SW480 (cell line): ENCODE measurements around the gene PRDM16.

Source experiments
- DNase-seq: peaks from one replicate; pipeline ENCODE4 v3.0.0-alpha.2; 2016; ENCODE audit warnings: low spot score

Gene PRDM16

DNA sequence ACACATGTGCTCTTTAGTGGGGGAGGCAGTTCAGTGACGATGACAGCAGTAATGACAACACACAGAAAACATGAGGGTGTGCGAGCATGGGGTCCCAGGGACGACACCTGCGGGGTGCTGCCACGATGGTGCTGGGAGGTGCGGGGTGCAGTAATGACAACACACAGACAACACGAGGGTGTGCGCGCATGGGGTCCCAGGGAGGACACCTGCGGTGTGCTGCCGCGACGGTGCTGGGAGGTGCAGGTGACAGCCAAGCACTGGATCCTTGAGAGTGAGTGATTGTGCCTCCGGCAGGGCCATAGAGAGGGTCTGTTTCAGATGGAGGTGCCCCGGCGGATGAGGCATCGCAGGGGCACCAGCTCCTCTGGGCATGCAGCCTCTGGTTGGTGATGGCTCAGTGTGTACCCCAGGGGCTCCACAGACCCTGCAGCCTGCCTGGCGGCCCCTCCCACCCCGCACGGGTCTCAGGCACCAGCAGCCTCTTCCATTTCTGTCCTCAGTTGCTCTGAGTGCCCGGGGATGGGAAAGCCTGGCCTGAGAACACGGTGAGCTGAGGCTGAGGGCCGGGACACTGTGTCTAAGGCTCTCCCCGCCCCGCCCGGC lies 193.8 kb downstream of the PRDM16 start:
- DNase-seq, result no peak

GRCh38 chr1:3263790-3264189 lies 194.8 kb downstream of the PRDM16 start:
- DNase-seq, result no peak

DNA sequence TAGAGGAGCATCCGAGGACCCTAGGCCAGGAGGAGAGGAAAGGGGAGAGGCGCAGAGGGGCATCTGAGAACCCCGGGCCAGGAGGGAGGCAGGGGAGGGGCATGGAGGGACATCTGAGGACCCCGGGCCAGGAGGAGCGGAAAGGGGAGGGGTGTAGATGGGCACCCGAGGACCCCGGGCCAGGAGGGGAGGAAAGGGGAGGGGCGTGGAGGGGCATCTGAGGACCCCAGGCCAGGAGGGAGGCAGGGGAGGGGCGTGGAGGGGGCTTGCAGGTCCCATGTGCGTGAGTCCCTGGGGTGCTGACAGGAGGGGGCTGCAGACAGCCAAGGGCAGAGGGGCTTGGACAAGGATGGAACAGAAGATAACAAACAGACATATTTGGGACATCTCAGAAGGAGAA lies 195.5 kb downstream of the PRDM16 start:
- no peak for DNase-seq

- DNase-seq, result no peak
Observed at GRCh38 chr1:3265835-3266805, 197.1 kb downstream of the PRDM16 start.

DNA sequence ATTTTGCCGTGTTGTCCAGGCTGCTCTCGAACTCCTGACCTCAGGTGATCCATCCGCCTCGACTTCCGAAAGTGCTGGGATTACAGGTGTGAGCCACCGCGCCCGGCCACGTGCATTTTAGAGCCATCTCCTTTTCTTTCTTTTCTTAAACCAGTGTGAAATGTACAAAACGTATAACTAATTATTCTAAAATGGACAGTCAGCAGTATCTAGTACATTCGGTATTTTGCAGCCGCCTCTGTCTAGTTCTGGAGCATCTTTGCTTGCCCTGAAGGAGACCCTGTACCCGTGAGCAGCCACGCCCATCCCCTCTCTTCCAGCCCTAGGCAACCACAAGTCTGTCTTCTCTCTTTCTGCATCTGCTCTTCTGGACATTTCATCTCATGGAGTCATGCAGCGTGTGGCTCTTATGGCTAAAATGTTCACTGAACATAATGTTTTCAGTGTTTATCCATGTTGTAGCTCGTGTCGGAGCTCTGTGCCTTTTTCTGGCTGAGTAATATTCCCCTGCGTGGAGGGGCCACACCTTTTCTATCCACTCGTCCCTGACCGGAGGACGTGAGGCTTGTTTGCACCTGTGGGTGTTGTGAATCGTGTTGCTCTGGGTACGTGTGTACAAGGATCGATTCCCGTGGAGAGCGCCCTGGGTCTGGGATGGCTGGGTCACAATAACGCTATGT lies 198.0 kb downstream of the PRDM16 start:
- no peak for DNase-seq

DNA sequence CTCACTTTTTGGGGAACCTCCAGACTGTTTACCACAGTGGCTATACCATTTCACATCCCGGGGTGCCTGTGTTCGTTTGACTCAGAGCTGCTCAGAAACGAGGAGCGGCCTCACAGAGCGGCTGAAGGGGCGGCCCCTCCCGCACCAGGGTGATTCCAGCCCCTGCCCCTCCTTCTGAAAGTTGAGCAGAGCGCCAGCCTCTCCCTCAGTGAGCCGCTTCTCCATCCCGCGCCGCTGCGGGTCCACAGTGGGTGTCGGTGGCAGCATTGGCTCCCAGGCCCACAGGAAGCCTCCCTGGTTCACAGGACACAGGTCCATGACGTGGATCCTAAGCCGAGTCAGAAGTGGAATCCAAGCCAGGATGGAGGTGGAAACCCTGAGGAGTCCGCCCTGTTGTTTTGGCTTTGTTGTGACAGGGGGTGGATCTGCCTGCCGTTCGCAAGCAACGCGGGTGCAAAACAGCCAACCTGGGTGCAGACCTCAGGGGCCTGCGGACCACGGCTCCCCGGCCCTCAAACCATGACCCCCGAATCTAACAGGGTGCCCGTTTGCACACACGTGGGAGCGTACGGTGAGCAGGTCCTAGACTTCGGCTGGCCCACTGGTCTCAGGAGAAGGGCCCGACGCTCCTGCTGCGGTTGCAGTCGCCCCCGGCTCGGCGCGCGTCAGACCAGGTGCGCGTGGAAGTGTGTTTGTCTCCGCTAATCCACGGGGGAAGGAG lies 198.7 kb downstream of the PRDM16 start:
- no peak for DNase-seq

GRCh38 chr1:3268281-3268680 lies 199.3 kb downstream of the PRDM16 start:
- no peak for DNase-seq

DNA sequence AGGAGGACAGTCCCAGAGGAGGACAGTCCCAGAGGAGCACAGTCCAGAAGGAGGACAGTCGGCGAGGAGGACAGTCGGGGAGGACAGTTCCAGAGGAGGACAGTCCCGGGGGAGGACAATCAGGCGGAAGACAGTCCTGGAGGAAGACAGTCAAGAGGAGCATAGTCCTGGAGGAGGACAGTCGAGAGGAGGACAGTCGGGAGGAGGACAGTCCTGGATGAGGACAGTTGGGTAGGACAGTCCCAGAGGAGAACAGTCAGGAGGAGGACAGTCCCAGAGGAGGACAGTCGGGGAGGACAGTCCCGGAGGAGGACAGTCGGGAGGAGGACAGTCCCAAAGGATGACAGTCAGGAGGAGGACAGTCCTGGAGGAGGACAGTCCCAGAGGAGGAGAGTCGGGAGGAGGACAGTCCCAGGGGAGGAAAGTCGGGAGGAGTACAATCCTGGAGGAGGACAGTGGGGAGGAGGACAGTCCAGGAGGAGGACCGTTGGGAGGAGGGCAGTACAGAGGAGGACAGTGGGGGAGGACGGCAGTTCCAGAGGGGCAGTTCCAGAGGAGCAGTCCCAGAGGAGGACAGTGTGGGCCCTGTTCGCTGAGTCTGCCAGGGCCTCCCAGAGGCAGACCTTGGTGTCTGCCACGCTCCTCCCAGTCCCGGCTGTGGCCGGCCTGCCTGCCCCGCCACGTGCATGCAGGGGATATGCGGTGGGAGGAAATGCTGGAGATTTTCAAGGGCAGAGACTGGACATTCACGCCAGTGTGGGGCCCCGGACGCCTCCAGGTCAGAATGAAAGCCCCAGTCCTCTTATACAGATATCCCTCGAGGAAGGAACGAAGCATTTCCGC lies 201.6 kb downstream of the PRDM16 start:
- DNase-seq, result no peak

GRCh38 chr1:3271866-3272265 lies 202.9 kb downstream of the PRDM16 start:
- no peak for DNase-seq

DNA sequence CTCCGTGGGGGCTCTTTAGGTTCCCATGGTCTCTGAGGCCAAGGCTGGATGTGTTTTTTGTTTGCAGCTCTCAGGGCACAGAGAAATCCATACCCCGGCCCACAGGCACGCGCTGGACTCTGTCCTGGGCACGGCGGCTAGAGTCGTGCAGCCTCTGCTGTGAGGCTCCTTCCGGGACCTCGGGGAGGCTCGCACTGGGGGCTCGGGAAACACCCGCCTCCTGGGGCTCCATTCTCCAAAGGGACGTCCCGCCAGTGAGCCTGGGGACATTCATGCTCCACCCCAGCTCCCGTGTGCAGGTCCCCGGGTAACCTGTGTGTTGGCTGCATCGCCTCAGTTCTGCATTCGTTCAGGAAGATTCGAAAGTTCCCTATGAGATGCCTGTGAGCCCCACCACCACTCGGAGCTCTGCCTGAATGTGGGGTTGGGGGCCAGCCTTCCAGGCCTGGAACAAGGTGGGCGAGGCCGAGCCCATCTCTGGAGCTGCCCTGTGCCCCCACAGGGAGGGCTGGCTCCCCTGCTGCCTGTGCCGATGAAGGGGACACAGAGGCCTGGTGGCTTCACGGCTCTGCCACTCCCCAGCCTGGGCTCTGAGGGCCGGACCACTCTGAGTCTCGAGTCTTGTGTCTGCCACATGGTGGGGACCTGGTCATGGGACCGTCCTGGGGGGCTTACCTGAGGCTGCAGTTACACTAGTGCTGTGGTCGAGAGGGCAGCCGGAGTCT lies 203.5 kb downstream of the PRDM16 start:
- DNase-seq, result no peak

GRCh38 chr1:3273447-3273846 lies 204.4 kb downstream of the PRDM16 start:
- DNase-seq, result no peak

DNA sequence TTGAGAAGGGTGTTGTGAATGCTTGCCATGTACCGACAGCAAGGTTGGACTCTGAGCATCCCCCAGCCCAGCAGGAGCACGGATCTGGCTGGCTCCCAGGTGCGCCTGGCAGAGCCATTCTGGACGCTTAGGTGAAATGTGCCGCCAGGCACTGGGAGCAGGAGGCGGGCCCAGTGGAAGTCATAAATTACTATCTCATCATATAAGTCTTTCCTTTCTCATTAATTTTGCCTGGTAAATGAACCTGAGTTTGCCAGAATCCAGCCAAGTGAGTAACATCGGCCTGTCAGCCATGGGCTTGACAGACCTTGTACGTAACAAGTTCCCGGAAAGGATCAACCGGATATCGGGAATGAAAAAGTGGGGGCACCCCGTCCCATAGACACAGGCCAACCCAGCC lies 206.0 kb downstream of the PRDM16 start:
- DNase-seq, result no peak

GRCh38 chr1:3275471-3276340 lies 206.7 kb downstream of the PRDM16 start:
- no peak for DNase-seq

- no peak for DNase-seq
Observed at GRCh38 chr1:3276341-3276800, 207.4 kb downstream of the PRDM16 start.

GRCh38 chr1:3277011-3277471 lies 208.0 kb downstream of the PRDM16 start:
- no peak for DNase-seq

DNA sequence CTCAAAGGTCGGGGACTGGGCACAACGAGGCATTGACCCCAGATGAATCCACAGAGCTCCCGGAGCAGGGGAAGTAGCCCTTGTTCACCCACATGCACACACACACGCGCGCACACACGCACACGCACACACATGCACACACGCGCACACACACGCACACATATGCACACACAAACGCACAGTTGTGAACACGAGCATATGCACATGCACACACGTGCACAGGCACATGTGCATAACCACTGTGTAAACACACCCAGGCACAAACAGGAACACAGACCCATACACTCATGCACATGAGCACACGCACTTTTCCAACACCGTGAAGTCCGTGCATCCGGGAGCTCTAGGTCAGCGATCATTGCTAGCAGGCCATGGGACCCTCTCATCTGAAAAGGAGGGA lies 208.6 kb downstream of the PRDM16 start:
- DNase-seq, result no peak

GRCh38 chr1:3278416-3279181 lies 209.6 kb downstream of the PRDM16 start:
- DNase-seq, result no peak

GRCh38 chr1:3279182-3279470 lies 210.1 kb downstream of the PRDM16 start:
- DNase-seq, result no peak

DNA sequence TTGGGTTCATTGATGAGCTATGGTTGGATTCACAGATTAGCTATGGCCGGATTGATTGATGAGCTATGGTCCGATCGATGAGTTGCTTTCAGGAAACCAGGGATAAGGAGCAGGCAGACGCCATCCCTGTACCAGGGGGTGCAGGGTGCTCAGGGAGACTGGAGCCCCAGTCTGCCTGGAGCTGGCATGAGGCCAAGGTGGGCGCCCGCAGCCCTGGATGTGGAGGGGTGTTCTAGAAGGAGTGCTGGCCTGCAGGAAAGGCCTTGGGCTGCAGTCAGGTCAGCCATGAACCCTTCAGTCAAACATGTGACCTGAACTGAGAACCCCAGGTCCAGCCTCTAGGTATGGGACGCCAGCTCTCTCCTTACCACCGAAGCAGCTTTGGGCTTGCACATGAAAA lies 212.7 kb downstream of the PRDM16 start:
- DNase-seq, result no peak
